PC-9 (cell line): ENCODE results near the gene KRTAP9-4. TPM values are rescaled to one million over a fixed set of nuclear protein-coding genes. Genes with fewer than 3 reads are reported as not detected.

Experiments
- BruUV-seq: library from RNA; stranded (reverse); fragments of 400-500 nt; replicated peaks from 2 replicates; lab custom pipeline; 2021; lab: Mats Ljungman, UMichigan
- CTCF ChIA-PET: fragments of 300-600 bp; sonication (Branson Sonifier 250); formaldehyde crosslinking; loops from one replicate; lab custom pipeline; 2022; ENCODE audit warnings: antibody characterized with exemption; lab: Charles Lee
- POLR2A ChIA-PET: fragments of 300-600 bp; sonication (Branson Sonifier 250); formaldehyde crosslinking; loops from one replicate; lab custom pipeline; 2022; ENCODE audit warnings: antibody characterized with exemption; ENCODE audit not compliant: unreplicated experiment; lab: Charles Lee
- DNase-seq, 2 experiments: peaks; one replicate each; pipeline versions ENCODE4 v3.0.0 to v3.0.0-alpha.2; 2015 to 2022; ENCODE audit warnings: mixed read lengths in 1 of 2
- H2AFZ ChIP-seq: fragments of 200-600 bp; sonication (generic); 2 replicates; pipeline ENCODE4 v1.8.1; 2017; ENCODE audit warnings: antibody characterized with exemption
- H3F3A ChIP-seq: fragments of 200-600 bp; sonication (generic); 2 replicates; pipeline ENCODE4 v1.8.1; 2017; ENCODE audit warnings: antibody characterized with exemption, mild to moderate bottlenecking, low read depth; ENCODE audit not compliant: insufficient read depth
- H3K27ac ChIP-seq: fragments of 200-600 bp; sonication (generic); 2 replicates; pipeline ENCODE4 v1.6.1; 2016; ENCODE audit warnings: mixed run types
- H3K27me3 ChIP-seq: fragments of 200-600 bp; sonication (generic); 2 replicates; pipeline ENCODE4 v1.6.1; 2016; ENCODE audit warnings: low read depth, mixed run types; ENCODE audit not compliant: insufficient read depth
- H3K36me3 ChIP-seq: fragments of 200-600 bp; sonication (generic); 2 replicates; pipeline ENCODE4 v1.6.1; 2016; ENCODE audit warnings: low read depth, mixed run types
- H3K4me1 ChIP-seq: fragments of 200-600 bp; sonication (generic); replicated peaks from 2 replicates; pipeline ENCODE4 v1.6.1; 2016; ENCODE audit warnings: mixed run types; ENCODE audit not compliant: insufficient read depth
- H3K4me2 ChIP-seq: fragments of 200-600 bp; sonication (generic); 2 replicates; pipeline ENCODE4 v1.6.1; 2017; ENCODE audit warnings: mixed run types
- H3K4me3 ChIP-seq: fragments of 200-600 bp; sonication (generic); 2 replicates; pipeline ENCODE4 v1.6.1; 2016; ENCODE audit warnings: mixed run types
- H3K79me2 ChIP-seq: fragments of 200-600 bp; sonication (generic); 2 replicates; pipeline ENCODE4 v1.6.1; 2017; ENCODE audit warnings: low read depth, mixed run types
- H3K9me2 ChIP-seq: fragments of 200-600 bp; sonication (generic); 2 replicates; pipeline ENCODE4 v1.8.1; 2017; ENCODE audit warnings: mild to moderate bottlenecking; ENCODE audit not compliant: insufficient read depth
- H3K9me3 ChIP-seq: fragments of 200-600 bp; sonication (generic); 2 replicates; pipeline ENCODE4 v1.8.1; 2016; ENCODE audit warnings: low read depth; ENCODE audit not compliant: insufficient read depth
- H4K20me1 ChIP-seq: fragments of 200-600 bp; sonication (generic); 2 replicates; pipeline ENCODE4 v1.8.1; 2017; ENCODE audit not compliant: insufficient read depth
- CTCF ChIP-seq: fragments of 200-600 bp; sonication (generic); conservative IDR thresholded peaks from 2 replicates; pipeline ENCODE4 v1.6.1; 2017; ENCODE audit warnings: mixed run types, antibody characterized with exemption, mild to moderate bottlenecking, moderate library complexity
- EZH2 ChIP-seq: fragments of 200-600 bp; sonication (generic); IDR thresholded peaks from 2 replicates; pipeline ENCODE4 v1.8.0; 2017; ENCODE audit warnings: antibody characterized with exemption, low read depth
- intact Hi-C: fragments of 100-400 bp; cut with micrococcal nuclease; formaldehyde crosslinking; loops from one replicate; pipeline ENCODE4 v1.10.0; 2022; ENCODE audit not compliant: unreplicated experiment
- total RNA-seq: library from RNA; stranded (reverse); gene quantifications from 2 replicates; pipeline ENCODE4 v1.2.3, GENCODE V29; 2021

The KRTAP9-4 gene
- total RNA-seq, 1 experiment from 2014 or later: not detected

- Histone ChIP-seq H3K36me3 (no peaks in the 10 kb centered on the region), H3K4me1 (no peaks in the 10 kb centered on the region), H3K27ac (no peak overlapping the region), H4K20me1 (no peaks in the 10 kb centered on the region), H3K4me2 (no peak overlapping the region), H3F3A (no peaks in the 10 kb centered on the region), H2AFZ (no peak overlapping the region), H3K27me3 (no peaks in the 10 kb centered on the region), H3K9me3 (no peaks in the 10 kb centered on the region), H3K9me2 (no peaks in the 10 kb centered on the region), H3K79me2 (no peaks in the 10 kb centered on the region), H3K4me3 (no peak overlapping the region)
- no TSS peak for BruUV-seq
- POLR2A ChIA-PET: no interaction called here
- no peak for TF ChIP-seq CTCF
- TF ChIP-seq EZH2: no peak
- CTCF ChIA-PET: no interaction called here
- no peak for DNase-seq
- intact Hi-C loops: no loop called here
Observed at GRCh38 chr17:41298458-41299135, 49.1 kb downstream of the KRTAP9-4 start.

Other genes with a start within 250 kb of the KRTAP9-4 start
- not detected in 2 replicates for gene KRTAP3-2, start 249.8 kb upstream of the KRTAP9-4 start, total RNA-seq
- not detected in 2 replicates for gene KRTAP3-1, start 240.6 kb upstream of the KRTAP9-4 start, total RNA-seq
- not detected in 2 replicates for gene KRTAP1-5, start 222.5 kb upstream of the KRTAP9-4 start, total RNA-seq
- gene KRTAP1-4, start 219.5 kb upstream of the KRTAP9-4 start, total RNA-seq: not detected in 2 replicates
- not detected in 2 replicates for gene KRTAP1-3, start 214.8 kb upstream of the KRTAP9-4 start, total RNA-seq
- gene KRTAP1-1, start 208.2 kb upstream of the KRTAP9-4 start, total RNA-seq: not detected in 2 replicates
- gene KRTAP2-1, start 202.4 kb upstream of the KRTAP9-4 start, total RNA-seq: not detected in 2 replicates
- gene KRTAP2-2, start 194.5 kb upstream of the KRTAP9-4 start, total RNA-seq: not detected in 2 replicates
- gene KRTAP2-3, start 189.6 kb upstream of the KRTAP9-4 start, total RNA-seq: 0.57 TPM in 1 of 2 replicates, not detected in the other
- gene KRTAP2-4, start 183.8 kb upstream of the KRTAP9-4 start, total RNA-seq: not detected in 2 replicates
- not detected in 2 replicates for gene KRTAP4-7, start 165.5 kb upstream of the KRTAP9-4 start, total RNA-seq
- gene KRTAP4-8, start 151.5 kb upstream of the KRTAP9-4 start, total RNA-seq: not detected in 2 replicates
- gene KRTAP4-16, start 147.5 kb upstream of the KRTAP9-4 start, total RNA-seq: not detected in 2 replicates
- not detected in 2 replicates for gene KRTAP4-9, start 144.3 kb upstream of the KRTAP9-4 start, total RNA-seq
- not detected in 2 replicates for gene KRTAP4-11, start 131.3 kb upstream of the KRTAP9-4 start, total RNA-seq
- gene KRTAP4-12, start 125.5 kb upstream of the KRTAP9-4 start, total RNA-seq: not detected in 2 replicates
- gene KRTAP4-6, start 109.1 kb upstream of the KRTAP9-4 start, total RNA-seq: not detected in 2 replicates
- gene KRTAP4-5, start 99.9 kb upstream of the KRTAP9-4 start, total RNA-seq: not detected in 2 replicates
- not detected in 2 replicates for gene KRTAP4-4, start 88.9 kb upstream of the KRTAP9-4 start, total RNA-seq
- gene KRTAP4-3, start 81.5 kb upstream of the KRTAP9-4 start, total RNA-seq: not detected in 2 replicates
- not detected in 2 replicates for gene KRTAP4-2, start 71.5 kb upstream of the KRTAP9-4 start, total RNA-seq
- not detected in 2 replicates for gene KRTAP4-1, start 64.8 kb upstream of the KRTAP9-4 start, total RNA-seq
- gene KRTAP9-1, start 59.8 kb upstream of the KRTAP9-4 start, total RNA-seq: not detected in 2 replicates
- not detected in 2 replicates for gene KRTAP9-2, start 23.0 kb upstream of the KRTAP9-4 start, total RNA-seq
- not detected in 2 replicates for gene KRTAP9-3, start 17.2 kb upstream of the KRTAP9-4 start, total RNA-seq
- gene KRTAP9-8, start 11.7 kb upstream of the KRTAP9-4 start, total RNA-seq: not detected in 2 replicates
- gene KRTAP9-9, start 5.7 kb downstream of the KRTAP9-4 start, total RNA-seq: not detected in 2 replicates
- gene KRTAP9-6, start 15.7 kb downstream of the KRTAP9-4 start, total RNA-seq: not detected in 2 replicates
- not detected in 2 replicates for gene KRTAP9-7, start 26.0 kb downstream of the KRTAP9-4 start, total RNA-seq
- not detected in 2 replicates for gene KRTAP29-1, start 53.2 kb downstream of the KRTAP9-4 start, total RNA-seq
- gene KRTAP16-1, start 59.6 kb downstream of the KRTAP9-4 start, total RNA-seq: not detected in 2 replicates
- gene KRTAP17-1, start 66.0 kb downstream of the KRTAP9-4 start, total RNA-seq: not detected in 2 replicates
- gene KRT33A, start 101.1 kb downstream of the KRTAP9-4 start, total RNA-seq: not detected in 2 replicates
- gene KRT33B, start 120.1 kb downstream of the KRTAP9-4 start, total RNA-seq: not detected in 2 replicates
- 0.45 and 1.4 TPM in 2 replicates for gene KRT34, start 132.6 kb downstream of the KRTAP9-4 start, total RNA-seq
- not detected in 2 replicates for gene KRT31, start 147.9 kb downstream of the KRTAP9-4 start, total RNA-seq
- gene KRT37, start 174.9 kb downstream of the KRTAP9-4 start, total RNA-seq: not detected in 2 replicates
- not detected in 2 replicates for gene KRT38, start 191.3 kb downstream of the KRTAP9-4 start, total RNA-seq
- gene KRT32, start 217.7 kb downstream of the KRTAP9-4 start, total RNA-seq: not detected in 2 replicates
- gene KRT35, start 231.5 kb downstream of the KRTAP9-4 start, total RNA-seq: not detected in 2 replicates
- not detected in 2 replicates for gene KRT36, start 240.2 kb downstream of the KRTAP9-4 start, total RNA-seq